GM18498 (cell line): ENCODE measurements around the gene AFAP1L2.
A peak's percentile ranks its signal among the peaks of the same experiment; 100 is the strongest.

Experiments used
- ATAC-seq: cut with Tn5 transposase; IDR thresholded peaks from one replicate; pipeline ENCODE4 v1.9.1; 2021; ENCODE audit warnings: mild to moderate bottlenecking, moderate library complexity; ENCODE audit not compliant: unreplicated experiment

Gene AFAP1L2

DNA sequence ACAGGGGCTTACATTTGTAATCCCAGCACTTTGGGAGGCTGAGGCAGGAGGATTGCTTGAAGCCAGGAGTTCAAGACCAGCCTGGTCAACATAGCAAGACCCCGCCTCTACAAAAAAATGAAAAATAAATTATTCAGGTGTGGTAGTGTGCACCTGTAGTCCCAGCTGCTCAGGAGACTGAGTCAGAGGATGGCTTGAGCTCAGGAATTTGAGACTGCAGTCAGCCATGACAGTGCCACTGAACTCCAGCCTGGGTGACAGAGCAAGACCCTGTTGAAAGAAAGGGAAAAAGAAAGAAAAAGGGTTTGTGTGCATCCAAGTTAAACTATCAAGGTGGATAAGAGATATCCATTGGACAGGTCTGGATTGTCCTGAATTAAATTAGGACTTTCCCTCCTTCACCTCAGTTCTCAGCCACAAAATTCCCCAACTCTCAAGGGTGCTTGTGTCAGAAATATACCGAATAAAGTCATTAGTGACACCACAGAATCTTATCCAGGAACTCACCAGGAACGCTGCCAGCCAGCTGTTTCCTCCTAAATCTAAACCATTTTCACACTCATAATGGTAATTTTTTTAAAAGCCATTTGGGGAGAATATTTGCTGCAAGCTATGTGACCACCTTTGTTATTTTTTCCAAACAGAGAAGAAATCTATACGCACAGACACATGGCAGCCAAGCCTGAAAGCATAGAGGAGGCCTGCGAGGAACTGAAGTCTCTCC is 12.0 kb downstream of the AFAP1L2 start:
- ATAC-seq, result no peak

DNA sequence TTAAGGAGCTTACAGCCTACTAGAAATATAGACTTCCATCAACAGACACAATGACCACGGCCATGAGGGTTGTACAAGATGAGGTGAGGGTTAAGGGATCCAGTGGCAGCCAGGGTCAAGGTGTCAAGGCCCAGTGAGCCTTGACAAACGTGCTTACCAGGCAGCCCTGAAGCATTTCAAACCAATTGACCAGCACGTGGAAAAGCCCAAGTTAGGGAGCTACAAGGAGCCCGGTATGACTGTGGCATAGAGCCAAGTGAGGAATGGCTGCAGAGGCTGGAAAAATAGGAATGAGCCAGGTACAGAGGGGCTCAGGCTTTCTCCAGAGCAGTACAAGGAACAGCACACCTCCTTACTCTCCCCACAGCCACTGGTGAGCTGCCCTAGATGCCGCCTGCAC is 12.7 kb downstream of the AFAP1L2 start:
- no peak for ATAC-seq

- ATAC-seq, result no peak
These were observed 14.9 kb downstream of the AFAP1L2 start for GRCh38 chr10:114389426-114389825.

DNA sequence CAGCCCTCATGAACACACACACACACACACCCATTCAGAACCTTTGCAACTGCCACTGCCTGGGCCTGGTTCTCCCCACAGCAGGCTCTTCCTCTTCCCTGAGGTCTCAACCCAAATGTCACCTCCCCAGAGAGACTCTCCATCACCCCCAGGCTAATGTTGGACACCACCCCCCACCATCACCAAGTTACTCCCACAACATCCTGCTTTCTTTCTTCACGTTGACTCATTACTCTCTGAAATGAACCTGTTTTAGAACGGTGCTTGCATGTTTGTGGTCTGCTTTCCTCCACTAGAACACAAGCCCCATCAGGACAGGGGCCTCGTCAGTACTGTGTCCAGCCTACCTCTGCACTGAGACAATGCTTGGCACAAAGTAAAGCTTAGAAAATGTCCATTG is 16.0 kb downstream of the AFAP1L2 start:
- ATAC-seq, result peak; percentile 74

GRCh38 chr10:114387784-114388183 is 16.5 kb downstream of the AFAP1L2 start:
- no peak for ATAC-seq

GRCh38 chr10:114386452-114386851 is 17.9 kb downstream of the AFAP1L2 start:
- ATAC-seq, result no peak

- no peak for ATAC-seq
These were observed 18.7 kb downstream of the AFAP1L2 start for GRCh38 chr10:114385557-114385956.

GRCh38 chr10:114384601-114385000 is 19.7 kb downstream of the AFAP1L2 start:
- no peak for ATAC-seq

DNA sequence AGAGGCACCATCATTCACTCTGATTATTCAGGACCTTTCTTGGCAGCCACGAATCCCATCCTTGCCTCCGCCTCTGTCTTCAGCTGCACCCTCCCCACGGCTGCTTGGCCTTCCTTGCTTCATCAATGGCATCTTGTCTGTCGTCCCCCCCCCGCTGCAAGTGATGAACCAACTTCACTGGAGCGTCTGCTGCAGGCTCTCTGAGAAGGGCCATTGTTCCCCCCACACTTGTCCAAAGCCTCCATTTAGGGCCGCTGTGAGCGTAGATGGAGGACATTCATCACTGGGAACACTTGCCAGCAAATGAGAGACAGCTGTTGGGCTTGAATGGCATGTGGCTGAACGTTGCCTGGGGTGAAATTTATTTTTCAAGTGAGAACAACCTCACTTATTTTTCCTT is 20.1 kb downstream of the AFAP1L2 start:
- no peak for ATAC-seq

DNA sequence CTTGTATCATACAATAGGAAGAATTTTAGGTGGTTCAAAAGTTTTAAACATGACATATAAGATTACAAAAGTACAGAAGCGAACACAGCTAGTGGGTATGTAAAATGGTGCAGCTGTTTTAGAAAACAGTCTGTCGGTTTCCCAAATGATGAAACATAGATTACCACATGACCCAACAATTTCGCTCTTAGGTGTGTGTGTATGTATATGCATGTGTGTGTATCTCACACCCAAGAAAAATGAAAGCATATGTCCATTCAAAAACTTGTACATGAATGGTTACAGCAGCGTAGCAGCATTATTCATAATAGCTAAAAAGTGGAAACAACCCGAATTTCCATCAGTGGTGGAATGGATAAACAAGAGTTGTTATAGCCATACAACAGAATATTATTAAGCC is 23.5 kb downstream of the AFAP1L2 start:
- no peak for ATAC-seq

- ATAC-seq, result no peak
These were observed 24.2 kb downstream of the AFAP1L2 start for GRCh38 chr10:114380060-114380459.

DNA sequence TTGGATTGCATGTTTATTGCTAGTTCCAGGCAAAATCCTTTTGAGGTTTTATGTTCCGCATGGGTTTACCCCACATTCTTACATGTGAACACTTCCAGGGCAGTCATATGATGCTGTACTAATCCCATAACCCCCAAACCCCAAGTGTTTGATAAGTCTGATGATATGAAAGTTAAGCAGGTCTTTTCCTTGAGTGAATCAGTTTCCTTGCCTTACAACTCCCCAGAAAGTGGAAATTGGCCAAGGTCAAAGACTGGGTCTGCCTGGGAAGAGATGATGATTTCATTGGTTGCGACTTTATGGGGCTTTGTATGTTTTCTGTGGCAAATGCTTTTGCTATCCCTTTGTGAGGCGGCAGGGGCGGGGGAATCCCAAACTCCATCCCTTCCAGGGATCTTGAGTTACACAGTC is 24.7 kb downstream of the AFAP1L2 start:
- ATAC-seq, result no peak

- no peak for ATAC-seq
These were observed 27.8 kb downstream of the AFAP1L2 start for GRCh38 chr10:114376523-114376922.

- ATAC-seq, result no peak
These were observed 29.3 kb downstream of the AFAP1L2 start for GRCh38 chr10:114375047-114375446.

DNA sequence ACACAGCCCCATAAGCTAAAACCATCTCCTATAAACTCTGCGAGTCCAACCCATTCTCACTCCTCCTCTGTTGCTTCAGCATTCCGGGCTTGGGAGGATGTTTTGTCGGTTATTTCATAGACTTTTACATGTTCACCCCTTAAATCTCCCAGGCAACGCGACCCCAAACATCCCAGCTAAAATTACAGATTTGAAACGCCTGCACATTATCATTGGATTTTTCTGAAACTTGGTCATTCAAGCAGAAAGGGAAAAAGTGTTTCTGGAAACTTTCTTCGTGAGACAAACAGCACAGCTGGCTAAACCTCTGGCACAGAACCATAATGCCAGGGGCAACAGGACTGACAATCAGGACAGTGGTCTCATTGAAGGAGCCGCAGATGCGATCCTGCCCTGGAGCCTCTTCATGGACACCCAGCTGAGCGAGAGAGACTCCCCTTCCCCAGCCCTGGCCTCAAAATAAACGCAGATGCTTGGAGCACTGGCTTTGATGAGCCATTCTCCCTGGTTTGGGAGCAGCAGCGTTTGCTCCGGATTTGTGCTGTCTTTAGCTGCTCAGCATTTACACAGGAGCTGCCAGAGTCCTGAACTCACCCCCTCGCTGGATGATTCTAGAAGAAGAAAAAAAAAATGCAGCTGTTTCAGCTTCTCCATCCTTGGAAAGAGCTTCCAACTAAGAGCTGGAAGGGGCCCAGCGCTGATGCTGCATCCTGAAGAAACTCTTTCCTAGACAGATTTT is 30.1 kb downstream of the AFAP1L2 start:
- ATAC-seq, result no peak

- ATAC-seq, result no peak
These were observed 30.7 kb downstream of the AFAP1L2 start for GRCh38 chr10:114373631-114374030.

GRCh38 chr10:114372995-114373394 is 31.3 kb downstream of the AFAP1L2 start:
- no peak for ATAC-seq

GRCh38 chr10:114372179-114372578 is 32.1 kb downstream of the AFAP1L2 start:
- ATAC-seq, result no peak

- no peak for ATAC-seq
These were observed 33.3 kb downstream of the AFAP1L2 start for GRCh38 chr10:114370966-114371365.

DNA sequence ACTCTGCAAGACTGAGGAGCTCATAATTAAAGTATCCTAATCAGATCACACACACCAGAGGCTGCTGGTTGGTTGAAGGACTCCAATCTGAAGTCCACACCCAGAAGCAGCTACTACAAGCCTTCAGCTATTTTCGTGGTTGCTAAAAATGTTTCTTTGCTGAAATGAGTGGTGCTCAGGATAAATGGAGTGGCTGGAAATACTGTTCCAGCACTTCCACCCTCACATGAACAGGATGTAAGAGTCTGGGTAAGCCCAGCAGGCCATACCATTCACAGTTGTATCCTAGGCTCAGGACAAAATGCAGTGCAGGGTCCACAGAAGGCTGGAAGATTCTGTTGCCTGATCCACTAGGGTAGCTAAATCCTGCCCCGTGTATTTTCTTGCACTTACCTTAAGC is 34.1 kb downstream of the AFAP1L2 start:
- ATAC-seq, result no peak

- ATAC-seq, result no peak
These were observed 36.3 kb downstream of the AFAP1L2 start for GRCh38 chr10:114368057-114368391.

DNA sequence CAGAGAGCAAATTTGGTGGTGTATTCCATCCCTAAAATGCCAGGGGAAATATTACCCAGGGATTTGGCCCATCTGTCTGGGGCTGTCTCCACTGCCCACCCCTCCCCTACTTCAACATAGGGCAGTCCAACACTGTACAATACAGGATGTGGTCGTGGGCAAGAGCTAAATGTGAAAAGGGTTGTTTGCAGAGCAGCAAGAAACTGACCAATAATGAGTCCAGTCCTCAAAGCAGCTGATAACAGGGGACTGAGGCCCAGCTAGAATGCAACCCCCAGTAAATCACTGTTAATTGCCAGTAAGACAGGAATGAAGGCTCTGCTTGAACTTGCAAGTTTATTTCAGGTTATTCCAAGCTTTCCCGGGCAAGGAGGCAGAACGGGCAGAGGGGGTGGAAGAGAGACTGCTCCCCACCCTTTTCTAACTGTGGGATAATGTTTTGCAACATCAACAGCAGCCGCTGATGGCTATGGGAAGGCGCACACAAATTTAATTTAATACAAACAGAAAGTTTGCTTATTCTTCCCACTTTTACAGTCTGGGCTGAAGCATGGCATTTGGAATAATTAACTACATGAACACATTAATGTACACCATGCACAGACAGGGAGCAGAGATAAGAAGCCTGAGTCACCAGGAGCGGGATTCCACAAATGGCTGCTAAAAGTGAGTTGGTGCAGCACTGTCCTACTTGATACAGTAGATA is 36.8 kb downstream of the AFAP1L2 start:
- no peak for ATAC-seq
